GM19438 (cell line): ENCODE measurements around the gene IPP.
"Not testable (repeated sequence)": the region's sequence is repeated elsewhere in the genome, so short reads cannot be mapped to it uniquely, and the experiment has no call there.

Experiments
- ATAC-seq: cut with Tn5 transposase; IDR thresholded peaks from one replicate; pipeline ENCODE4 v1.9.1; 2021; ENCODE audit warnings: low read depth; ENCODE audit not compliant: unreplicated experiment

The IPP gene

DNA sequence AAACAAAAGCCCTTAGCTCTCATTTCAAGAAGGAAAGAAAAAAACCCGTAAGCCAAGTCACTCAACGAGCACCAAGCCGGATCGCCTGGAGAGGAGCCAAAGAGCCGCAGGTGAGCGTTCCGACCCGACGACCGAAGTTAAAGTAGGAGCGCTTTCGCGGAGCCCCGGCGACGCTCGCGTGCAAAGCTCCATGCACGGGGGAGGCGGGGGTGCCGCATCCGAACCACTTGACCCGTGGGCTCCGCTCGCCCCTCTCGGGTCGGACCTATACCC is 64.5 kb downstream of the IPP start:
- ATAC-seq: peak; percentile 4

DNA sequence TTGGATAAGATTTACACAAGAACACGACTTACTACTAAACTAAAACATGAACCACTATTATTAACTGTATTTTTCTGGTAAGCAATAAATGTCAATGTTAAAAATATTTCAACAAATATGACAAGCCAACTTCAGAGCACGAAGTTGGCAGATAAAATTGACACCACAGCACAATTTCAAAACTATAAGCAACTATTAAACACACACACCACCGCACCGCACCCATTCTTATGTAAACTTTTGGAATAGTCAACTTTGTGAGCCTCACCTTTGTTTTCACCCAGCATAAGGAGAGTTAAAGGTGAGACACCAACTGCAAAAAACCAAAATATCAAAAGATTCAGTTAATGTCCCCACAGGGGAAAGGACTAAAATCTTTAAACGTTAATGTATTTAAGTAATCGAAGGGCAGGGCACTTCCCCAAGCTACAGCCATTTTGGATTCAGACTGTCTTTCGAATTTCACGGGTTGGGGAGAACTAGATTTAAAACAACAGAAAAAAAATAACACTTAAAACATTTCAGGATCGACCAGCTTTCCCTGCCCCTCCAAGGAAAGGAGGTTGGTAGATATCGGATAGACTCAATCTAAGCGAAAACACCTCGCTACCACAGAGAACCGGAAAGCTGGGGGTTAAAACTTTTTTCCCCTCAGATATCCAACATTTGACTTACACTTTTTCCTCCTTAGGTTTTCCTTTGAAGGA is 65.0 kb downstream of the IPP start:
- ATAC-seq: no peak

DNA sequence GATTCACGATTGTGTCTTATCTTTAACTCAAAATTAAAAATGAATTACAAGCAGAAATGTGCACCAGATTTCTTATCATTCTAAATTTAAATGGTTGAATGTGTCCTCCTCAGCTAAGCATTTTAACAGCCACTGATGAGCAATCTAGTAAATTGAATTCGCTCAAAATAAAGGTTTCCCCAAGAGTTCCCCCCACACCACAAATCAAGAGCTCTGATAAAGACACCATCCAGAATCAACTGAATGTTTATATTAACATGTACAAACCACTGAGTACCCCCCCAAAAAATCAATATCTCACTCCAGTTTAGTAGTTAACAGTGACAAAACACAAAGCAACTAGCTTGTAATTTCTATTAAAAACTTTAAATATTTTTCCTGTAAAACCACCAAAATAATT is 66.1 kb downstream of the IPP start:
- no peak for ATAC-seq

DNA sequence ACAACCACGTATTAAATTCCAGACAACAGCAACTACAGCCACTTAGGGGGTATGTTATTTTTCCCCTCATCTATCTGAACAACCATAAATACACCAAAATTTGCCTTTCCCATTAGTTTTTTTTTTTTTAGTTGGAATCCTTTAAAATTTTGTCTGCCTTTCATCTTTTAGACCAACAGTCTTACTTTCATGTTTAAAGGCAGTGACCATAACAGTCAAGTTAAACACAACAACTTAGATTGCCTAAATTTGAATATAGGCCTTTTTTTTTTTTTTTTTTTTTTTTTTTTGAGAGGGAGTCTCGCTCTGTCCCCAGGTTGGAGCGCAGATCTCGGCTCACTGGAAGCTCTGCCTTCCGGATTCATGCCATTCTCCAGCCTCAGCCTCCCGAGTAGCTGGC is 67.5 kb downstream of the IPP start:
- no peak for ATAC-seq

DNA sequence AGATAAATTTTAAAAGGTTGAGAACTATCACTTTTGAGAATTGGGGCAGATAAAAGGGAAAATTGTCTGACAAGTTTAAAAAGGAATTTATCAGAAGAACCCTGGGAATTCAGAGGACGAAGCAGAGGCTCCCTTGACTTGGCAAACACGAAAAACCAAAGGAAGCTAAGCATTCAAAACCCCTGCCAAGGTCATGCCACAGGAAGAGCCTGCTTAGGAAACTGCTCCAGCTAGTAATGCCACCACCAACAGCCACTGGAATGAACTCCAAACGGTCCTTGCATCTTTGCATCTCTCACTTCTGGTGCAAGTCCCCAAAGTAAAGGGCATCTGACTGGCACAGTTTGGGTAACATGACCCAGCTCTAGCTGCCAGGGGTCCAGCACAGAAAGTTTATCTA is 71.3 kb downstream of the IPP start:
- no peak for ATAC-seq

DNA sequence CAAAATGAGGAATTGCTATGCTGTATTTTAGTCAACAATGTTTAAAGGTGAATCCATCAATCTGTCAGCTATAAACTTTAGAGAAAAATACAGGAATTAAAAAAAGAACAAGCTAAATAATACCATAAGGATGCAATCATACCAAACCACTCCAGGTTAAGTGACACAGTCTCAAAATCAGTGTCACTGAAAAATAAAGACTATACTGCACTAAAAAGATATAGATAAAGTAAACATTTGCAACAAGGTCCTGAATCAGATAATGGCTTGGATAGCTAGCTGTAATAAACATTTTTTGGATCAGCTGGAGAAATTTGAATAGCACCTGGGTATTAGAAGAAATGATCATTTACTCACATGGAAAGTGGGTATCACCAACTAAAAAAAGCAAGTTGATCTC is 72.0 kb downstream of the IPP start:
- ATAC-seq: no peak

DNA sequence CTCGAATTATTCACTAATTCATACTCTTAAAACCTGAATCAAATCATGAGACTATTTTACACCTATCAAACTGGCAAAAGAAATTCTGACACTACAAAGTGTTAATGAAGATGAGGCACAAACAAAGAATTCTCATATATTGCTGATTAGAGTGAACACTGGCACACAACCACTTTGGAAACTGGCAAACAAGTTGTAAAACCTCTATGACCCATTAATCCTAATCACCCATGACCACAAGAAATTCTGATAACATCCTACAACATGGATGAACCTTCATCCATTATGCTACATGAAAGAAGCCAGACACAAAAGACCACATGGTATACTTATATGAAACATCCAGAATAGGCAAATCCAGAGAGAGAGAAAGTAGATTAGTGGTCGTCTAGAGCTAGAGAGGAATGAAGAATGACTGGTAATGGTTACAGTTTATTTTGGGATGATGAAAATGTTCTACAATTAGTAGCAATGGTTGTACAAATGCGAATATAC is 72.7 kb downstream of the IPP start:
- ATAC-seq: no peak

DNA sequence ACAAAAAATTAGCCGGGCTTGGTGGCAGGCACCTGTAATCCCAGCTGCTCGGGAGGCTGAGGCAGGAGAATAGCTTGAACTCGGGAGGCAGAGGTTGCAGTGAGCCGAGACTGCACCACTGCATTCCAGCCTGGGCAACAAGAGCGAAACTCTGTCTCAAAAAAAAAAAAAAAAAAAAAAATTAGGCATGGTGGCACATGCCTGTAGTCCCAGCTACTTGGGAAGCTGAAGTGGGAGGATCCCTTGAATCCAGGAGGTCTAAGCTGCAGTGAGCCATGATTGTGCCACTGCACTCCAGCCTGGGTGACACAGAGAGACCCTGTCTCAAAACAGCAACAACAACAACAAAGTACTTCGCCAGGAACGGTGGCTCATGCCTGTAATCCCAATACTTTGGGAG is 73.9 kb downstream of the IPP start:
- ATAC-seq: not testable (repeated sequence)

DNA sequence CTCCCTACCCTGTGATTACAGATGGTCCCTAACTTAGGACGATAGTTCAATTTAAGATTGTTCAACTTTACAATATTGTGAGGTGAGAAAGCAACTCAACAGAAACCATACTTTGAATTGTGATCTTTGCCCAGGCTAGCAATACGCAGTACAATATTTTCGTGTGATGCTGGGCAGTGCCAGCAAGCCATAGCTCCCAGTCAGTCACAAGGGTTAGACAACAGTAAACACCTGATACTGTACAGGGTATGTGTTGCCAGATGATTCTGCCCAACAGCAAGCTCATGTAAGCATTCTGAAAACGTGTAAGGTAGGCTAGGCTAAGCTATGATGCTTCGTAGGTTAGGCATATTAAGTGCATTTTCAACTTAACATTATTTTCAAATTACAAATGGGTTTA is 76.0 kb downstream of the IPP start:
- ATAC-seq: no peak

DNA sequence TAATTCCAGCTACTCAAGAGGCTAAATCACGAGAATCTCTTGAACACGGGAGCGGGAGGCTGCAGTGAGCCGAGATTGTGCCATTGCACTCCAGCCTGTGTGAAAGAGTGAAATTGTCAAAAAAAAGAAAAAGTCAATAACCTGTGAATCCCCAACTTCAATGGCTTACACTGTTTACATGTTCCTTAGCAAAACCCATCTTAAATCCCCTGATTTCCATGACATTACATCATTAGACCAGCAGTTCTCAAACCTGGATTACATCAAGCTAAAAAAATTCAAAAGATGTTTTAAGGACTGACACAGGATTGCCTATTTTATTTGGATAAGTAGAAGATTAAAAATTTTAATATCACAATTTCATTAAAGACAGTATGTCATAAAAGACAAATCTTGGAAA is 76.5 kb downstream of the IPP start:
- no peak for ATAC-seq

DNA sequence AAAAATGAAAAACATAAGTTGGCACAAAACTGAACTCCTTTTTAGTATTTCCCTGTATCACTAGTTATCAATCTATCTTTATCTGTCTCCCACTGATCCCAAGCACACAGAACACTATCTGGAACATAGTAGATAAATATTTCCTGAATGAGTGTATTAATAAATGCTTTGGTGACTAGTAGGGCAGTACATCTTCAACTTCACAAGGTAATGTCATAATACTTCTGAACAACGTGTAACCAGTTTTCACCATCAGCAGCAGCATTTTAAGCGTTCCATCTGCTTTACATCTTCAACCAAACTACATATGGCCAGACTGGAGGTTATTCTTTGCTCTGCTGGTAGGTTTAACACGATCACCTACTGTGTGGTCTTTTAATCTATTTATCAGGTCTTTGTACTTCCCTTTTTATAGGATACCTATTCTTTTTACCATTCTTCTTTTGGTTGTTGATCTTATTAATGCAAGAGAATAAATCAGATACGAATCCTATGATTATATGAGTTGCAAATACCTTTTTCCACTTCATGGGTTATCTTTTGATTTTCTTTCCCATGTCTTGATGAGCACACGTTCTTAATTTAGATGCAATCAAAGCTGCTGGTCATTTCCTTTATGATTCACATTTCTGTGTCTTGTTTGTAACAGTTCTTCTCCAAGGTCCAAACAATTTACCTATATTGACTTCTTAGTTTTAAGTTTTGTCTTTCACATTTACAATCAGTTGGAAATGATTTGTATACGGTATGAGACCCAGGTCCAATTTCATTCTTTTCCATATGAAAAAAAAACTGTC is 80.4 kb downstream of the IPP start:
- no peak for ATAC-seq

DNA sequence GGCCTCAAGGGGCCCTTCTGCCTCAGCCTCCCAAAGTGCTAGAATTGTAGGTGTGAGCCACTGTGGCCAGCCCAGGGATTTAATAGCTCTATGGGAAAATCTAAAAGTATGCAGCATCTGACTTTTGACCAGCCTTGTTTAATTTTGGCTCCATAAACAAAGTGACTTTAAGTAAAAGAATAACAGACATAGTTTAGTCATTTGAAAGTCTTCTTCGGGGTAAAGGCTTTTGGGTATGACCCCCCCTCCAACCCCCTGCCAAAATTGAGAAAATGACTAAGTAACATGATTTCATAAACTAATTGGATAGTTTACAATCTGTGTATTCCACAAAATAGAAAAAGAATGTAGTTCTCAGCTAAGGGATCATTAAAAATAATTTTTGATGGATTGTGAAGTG is 81.1 kb downstream of the IPP start:
- no peak for ATAC-seq

DNA sequence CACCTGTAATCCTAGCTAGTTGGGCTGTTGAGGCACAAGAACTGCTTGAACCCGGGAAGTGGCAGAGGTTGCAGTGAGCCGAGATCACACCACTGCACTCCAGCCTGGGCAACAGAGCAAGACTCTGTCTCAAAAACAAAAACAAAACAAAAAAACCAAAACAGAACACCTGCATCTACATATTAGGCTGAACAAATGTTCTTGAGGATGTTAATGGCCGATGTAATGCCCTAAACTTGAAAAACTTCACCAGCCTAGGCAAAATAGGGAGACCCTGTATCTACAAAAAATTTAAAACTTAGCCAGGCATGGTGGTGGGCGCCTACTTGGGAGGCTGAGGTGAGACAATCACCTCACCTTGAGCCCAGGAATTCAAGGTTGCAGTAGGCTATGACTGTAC is 81.9 kb downstream of the IPP start:
- ATAC-seq: no peak

DNA sequence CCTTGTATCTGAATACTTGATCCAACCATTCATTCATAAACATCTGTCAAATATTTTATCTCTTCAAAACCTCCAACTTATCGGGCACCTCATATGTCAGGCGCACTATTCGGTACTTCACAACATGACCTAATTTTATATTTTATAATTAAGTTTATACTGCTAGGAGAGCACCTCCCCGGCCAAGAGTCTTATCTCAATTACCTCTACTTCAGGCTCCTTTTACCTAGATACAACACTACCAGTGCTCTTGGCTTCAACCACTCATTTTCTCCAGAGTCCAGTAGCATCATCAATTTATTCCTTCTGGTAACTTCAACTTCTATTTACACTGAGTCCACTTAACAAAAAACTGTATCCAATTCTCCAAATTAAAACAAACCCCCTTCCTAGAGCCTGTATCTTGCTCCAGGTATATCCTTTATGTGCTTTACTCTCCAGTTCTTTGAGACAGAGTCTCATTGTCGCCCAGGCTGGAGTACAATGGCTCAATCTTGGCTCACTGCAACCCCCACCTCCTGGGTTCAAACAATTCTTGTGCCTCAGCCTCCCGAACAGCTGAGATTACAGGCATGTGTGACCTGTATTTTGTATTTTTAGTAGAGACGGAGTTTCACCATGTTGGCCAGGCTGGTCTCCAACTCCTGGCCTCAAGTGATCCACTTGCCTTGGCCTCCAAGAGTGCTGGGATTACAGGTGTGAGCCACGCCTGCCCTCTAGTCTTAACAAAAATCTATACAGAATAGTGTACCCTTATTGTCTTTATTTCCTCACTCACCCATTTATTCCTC is 82.9 kb downstream of the IPP start:
- ATAC-seq: no peak

DNA sequence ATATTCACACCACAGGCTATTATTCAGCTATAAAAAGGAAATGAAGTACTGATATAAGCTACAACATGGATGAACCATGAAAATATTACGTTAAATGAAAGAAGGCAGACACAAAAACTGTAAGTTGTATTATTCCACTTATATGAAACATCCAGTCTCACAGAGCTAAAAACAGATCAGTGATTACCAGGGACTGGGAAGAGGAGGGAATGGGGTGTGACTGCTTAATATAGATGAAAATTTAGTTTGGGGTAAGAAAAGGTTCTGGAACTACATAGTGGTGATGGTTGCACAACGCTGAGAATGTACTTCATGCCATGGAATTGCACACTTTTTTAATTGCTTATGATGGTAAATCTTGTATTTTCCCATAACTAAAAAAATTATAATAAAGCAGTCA is 83.6 kb downstream of the IPP start:
- no peak for ATAC-seq

DNA sequence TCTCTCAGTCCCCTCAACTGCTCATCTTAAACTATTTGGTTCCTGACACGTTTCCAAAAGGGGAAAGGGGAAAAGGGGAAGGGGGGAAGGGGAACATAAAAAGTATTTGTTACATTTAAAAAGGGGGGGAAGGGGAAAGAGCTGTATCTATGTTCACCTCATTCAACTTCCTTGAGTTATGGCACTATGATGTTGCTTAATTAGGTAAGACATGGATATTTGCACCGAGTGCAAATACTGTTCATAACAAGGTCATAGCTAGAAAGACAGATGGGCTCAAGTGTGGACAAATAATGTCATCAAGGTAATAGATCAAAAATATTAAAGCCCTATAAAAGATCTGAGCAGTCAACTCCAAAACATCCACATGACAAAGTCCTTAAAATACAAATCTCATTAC is 90.1 kb downstream of the IPP start:
- ATAC-seq: no peak

DNA sequence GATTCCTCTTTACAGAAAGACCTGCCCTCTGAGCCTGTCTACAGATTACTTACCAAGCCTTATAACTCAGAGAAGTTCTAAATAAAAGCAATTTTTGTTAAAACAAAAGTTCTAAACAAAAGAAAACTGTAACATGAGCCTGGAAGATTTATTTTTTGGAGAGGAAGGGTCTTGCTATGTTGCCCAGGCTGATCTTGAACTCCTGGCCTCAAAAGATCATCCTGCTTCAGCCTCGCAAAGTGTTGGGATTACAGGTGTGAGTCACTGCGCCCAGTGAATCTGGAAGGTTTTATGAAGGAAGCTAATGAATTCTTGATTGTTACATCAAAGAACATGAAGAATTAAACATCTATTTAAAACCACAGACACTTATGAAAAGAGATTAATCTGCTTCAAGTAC is 91.2 kb downstream of the IPP start:
- no peak for ATAC-seq

DNA sequence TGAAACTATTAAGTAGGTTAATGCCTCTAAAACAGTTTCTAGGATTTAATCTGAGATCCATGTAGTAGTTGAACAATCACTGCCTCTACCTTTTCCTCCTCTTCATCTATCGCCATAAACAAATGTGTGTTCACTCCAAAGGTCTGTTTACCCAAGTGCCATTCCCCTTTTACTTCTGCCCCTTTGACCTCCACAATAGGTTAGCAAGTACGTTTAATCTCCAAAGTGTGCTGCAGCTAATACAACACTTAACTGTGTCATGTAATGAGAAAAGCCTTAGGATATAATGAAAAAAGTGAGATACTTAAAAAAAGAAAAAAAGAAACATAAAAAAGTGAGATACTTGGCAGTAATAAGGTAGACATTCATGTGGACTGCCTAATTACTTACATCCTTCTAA is 92.3 kb downstream of the IPP start:
- ATAC-seq: no peak

DNA sequence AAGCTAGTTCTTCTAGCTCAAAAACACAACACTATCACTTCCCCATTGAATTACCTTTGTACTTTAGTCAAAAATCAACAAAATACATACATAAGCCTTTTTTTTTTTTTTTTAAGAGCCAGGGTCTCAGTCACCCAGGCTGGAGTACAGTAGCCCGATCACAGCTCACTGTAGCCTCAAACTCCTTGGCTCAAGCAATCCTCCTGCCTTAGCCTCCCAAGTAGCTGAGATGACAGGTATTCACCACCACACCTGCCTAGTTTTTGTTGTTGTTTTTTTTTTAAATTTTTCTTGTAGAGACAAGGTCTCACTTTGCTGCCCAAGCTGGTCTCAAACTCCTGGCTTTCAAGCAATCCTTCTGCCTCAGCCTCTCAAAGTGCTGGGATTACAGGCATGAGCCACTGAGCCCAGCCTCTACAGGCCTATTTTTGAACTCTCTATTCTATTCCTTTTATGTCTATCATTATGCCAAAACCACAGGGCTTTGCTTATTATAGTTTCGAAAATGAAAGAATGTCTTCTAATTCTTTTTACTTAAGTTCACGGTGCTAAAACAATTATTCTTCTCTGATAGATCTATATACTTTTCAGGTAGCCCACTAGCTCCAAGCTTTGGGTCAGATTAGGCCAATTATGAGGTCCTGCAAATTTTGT is 93.8 kb downstream of the IPP start:
- no peak for ATAC-seq

DNA sequence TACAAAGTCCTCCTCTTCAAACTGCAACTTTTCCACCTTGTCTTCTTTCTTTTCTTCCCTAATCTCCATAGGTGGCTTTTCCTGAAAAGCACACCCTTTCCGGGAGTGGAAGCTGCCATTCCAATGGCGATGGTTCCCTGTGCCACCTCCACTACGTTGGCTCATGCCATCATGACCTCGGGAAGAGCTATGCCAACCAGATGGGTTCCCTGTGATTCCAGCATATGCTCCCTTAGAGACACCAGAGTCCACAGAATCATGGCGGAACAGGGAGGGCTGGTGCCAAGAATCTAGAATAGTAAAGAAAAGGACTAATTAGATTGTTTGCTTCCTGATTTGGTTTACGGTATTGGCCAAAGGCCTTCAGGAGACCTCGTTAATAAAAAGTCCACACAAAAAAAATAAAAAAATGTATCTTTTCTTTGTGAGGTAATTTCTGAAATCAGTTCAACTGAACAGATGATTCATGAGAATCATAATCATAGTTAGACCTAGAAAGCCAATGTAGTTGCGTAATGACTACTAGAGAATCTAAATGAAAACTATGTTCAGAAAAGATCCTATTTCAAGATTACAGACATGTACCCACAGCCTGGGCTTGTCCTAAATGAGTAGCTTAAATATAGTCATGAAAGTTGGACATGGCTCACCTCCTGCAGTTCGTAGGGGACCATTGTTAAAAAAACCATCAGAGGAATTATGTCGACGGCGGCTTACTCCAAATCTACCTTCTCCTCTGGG is 95.7 kb downstream of the IPP start:
- no peak for ATAC-seq
